HG03457 (cell line): ENCODE results near the gene GRAP2.
"Not testable (repeated sequence)": the region's sequence is repeated elsewhere in the genome, so short reads cannot be mapped to it uniquely, and the experiment has no call there.

ENCODE experiments used
- ATAC-seq: cut with Tn5 transposase; IDR thresholded peaks from one replicate; pipeline ENCODE4 v1.9.1; 2021; ENCODE audit warnings: moderate number of reproducible peaks; ENCODE audit not compliant: unreplicated experiment

Gene GRAP2

GRCh38 chr22:39896313-39896996 is 4.4 kb upstream of the GRAP2 start:
- ATAC-seq = no peak

GRCh38 chr22:39897841-39898240 is 3.0 kb upstream of the GRAP2 start:
- ATAC-seq = no peak

GRCh38 chr22:39898997-39899396 is 1.9 kb upstream of the GRAP2 start:
- no peak for ATAC-seq

- no peak for ATAC-seq
Measured at GRCh38 chr22:39901565-39902146, 772 bp downstream of the GRAP2 start.

GRCh38 chr22:39904024-39904423 is 3.1 kb downstream of the GRAP2 start:
- ATAC-seq = not testable (repeated sequence)

GRCh38 chr22:39904862-39905261 is 4.0 kb downstream of the GRAP2 start:
- ATAC-seq = no peak

GRCh38 chr22:39905687-39906086 is 4.8 kb downstream of the GRAP2 start:
- no peak for ATAC-seq

GRCh38 chr22:39906207-39906606 is 5.3 kb downstream of the GRAP2 start:
- ATAC-seq = no peak

GRCh38 chr22:39907047-39907446 is 6.2 kb downstream of the GRAP2 start:
- no peak for ATAC-seq

GRCh38 chr22:39907605-39908097 is 6.8 kb downstream of the GRAP2 start:
- ATAC-seq = no peak

GRCh38 chr22:39908136-39908535 is 7.3 kb downstream of the GRAP2 start:
- no peak for ATAC-seq

- no peak for ATAC-seq
Measured at GRCh38 chr22:39908737-39909136, 7.9 kb downstream of the GRAP2 start.

- no peak for ATAC-seq
Measured at GRCh38 chr22:39910876-39911613, 10.2 kb downstream of the GRAP2 start.

- ATAC-seq = no peak
Measured at GRCh38 chr22:39913321-39913720, 12.4 kb downstream of the GRAP2 start.

GRCh38 chr22:39913886-39914285 is 13.0 kb downstream of the GRAP2 start:
- ATAC-seq = no peak

GRCh38 chr22:39914584-39914983 is 13.7 kb downstream of the GRAP2 start:
- ATAC-seq = no peak

- no peak for ATAC-seq
Measured at GRCh38 chr22:39915295-39915726, 14.4 kb downstream of the GRAP2 start.

- ATAC-seq = no peak
Measured at GRCh38 chr22:39916496-39916895, 15.6 kb downstream of the GRAP2 start.

GRCh38 chr22:39917197-39917643 is 16.3 kb downstream of the GRAP2 start:
- no peak for ATAC-seq

- no peak for ATAC-seq
Measured at GRCh38 chr22:39917776-39918495, 17.1 kb downstream of the GRAP2 start.

GRCh38 chr22:39920134-39920743 is 19.4 kb downstream of the GRAP2 start:
- no peak for ATAC-seq
